GM12892 (cell line): Measurements from ENCODE around the gene STX18.

Experiments used
- POLR2A ChIP-seq: IDR thresholded peaks from 2 replicates; pipeline ENCODE4 v1.6.1; 2011; ENCODE audit warnings: low read depth, low read length, control low read depth
- POLR2AphosphoS5 ChIP-seq: IDR thresholded peaks from 2 replicates; pipeline ENCODE4 v1.6.1; 2011; ENCODE audit warnings: low read depth, low read length, control low read depth

- TF ChIP-seq POLR2AphosphoS5, result no peak
- TF ChIP-seq POLR2A, result no peak
Observed at GRCh38 chr4:4558881-4559280, 17.0 kb upstream of the STX18 start.
